Activated T-cell treated with anti-CD3 and anti-CD28 coated beads, Interleukin-2, amount 50 U/mL, for 1 hour (primary cell): ENCODE data around the gene CPLX3.
"Not testable (repeated sequence)": the region's sequence is repeated elsewhere in the genome, so short reads cannot be mapped to it uniquely, and the experiment has no call there.

Experiments used
- DNase-seq: peaks from one replicate; pipeline ENCODE4 v3.0.0-alpha.2; 2020

The CPLX3 gene, protein sequence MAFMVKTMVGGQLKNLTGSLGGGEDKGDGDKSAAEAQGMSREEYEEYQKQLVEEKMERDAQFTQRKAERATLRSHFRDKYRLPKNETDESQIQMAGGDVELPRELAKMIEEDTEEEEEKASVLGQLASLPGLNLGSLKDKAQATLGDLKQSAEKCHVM

DNA sequence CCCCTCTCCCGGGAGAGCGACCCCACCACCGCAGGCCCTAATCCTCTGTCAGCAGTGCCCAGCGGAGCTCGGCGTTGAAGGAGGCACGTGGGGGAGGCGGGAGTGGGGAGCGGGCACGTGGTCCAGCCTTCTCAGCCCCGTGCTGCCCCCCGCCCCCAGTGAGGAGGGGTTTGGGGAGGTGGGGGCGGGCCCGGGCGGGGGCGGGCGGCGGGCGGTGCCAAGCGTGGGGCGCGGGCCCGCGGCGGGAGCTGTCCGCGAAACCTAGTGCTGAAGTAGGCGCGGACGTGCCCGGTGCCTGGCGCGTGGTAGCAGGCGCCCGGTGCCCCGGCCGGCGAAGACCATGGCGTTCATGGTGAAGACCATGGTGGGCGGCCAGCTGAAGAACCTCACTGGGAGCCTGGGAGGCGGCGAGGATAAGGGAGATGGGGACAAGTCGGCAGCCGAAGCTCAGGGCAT lies at the start of gene CPLX3:
Gene CPLX3, plus strand, starts transcription at position 264 of the 456 bp plus-strand sequence. Its CDS starts 77 bp downstream, at position 341.
- peak; percentile 64 for DNase-seq

- DNase-seq: peak; percentile 59
Measured at GRCh38 chr15:74776821-74777768, 49.3 kb upstream of the CPLX3 start.

DNA sequence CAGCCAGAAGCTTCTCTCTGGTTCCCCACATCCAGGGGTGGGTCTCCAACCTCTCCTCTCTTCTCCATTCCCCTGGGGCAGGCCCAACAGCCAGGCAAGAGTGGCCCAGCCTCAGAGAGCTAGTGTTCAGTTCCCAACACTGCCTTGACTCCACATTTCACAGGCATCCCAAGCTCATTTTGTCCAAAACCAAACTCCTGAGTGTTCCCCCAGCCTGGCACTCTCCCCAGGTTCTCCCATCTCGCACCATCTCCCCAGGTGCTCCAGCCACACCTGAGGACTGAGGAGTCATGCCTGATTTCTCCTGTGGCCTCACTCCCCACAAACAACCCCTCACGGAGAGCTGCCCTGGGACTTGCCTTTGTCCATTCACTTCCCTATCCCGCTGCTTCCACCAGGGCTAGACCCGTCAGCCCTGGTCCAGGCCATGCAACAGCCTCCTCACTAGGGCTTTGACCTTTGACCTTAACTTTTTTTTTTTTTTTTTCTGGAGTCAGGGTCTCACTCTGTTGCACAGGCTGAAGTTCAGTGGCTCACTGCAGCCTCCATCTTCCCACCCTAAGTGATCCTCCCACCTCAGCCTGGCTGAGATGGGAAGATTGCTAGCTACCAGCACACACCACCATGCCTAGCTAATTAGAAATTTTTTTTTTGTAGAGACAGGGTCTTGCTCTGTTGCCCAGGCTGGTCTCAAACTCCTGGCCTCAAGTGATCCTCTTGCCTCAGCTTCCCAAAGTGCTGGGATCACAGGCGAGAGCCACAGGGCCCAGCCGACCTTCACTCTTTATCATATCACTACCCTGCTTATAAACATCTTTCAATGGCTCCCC lies 48.4 kb upstream of the CPLX3 start:
- no peak for DNase-seq

- DNase-seq: no peak
Measured at GRCh38 chr15:74778599-74778970, 47.8 kb upstream of the CPLX3 start.

GRCh38 chr15:74779162-74779648 lies 47.2 kb upstream of the CPLX3 start:
- DNase-seq: no peak

GRCh38 chr15:74780523-74781430 lies 45.6 kb upstream of the CPLX3 start:
- no peak for DNase-seq

DNA sequence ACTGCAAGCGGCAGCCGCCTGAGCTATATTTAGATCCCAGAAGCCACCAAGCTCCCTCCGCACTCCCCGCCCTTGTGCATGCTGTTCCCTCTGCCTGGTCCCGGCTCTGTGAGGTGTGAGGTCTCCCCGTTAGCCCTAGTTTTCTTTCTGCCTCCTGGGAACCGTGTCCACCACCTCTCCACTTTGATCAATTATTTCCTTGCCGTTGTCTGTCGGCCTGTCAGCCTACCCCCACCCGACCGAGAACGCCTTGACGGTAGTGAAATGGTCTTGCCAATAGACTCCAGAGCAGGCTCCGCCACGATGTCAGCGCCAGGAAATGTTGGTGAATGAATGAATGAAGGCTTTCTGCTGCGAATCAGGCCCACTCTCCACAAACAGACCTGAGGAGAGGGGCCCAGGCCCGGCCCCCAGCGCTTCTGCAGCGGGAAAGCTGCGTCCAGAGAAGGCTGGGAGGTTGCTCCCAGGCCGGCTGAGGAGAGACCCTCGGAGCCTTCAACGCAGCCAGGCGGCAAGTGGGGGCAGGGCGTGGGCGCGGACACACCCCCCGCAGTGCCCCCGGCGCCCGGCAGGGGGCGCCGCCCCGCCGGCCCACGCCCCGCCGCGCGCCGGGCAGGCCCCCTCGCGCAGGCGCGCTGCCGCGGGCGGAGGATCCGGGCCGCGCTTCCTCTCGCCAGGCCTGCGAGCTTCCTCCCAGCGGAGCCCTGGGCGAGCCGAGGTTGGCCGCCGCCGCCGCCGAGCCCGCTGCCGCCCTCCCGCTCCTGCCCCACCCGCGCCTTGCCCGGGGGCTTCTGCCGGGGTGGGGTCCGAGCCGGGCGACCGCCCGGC lies 44.8 kb upstream of the CPLX3 start, which contains the start of gene CSK:
Gene CSK, plus strand, starts transcription at position 650 of the 828 bp plus-strand sequence. CDS start 16,218 bp downstream, outside the sequence.
- DNase-seq: peak; percentile 84

DNA sequence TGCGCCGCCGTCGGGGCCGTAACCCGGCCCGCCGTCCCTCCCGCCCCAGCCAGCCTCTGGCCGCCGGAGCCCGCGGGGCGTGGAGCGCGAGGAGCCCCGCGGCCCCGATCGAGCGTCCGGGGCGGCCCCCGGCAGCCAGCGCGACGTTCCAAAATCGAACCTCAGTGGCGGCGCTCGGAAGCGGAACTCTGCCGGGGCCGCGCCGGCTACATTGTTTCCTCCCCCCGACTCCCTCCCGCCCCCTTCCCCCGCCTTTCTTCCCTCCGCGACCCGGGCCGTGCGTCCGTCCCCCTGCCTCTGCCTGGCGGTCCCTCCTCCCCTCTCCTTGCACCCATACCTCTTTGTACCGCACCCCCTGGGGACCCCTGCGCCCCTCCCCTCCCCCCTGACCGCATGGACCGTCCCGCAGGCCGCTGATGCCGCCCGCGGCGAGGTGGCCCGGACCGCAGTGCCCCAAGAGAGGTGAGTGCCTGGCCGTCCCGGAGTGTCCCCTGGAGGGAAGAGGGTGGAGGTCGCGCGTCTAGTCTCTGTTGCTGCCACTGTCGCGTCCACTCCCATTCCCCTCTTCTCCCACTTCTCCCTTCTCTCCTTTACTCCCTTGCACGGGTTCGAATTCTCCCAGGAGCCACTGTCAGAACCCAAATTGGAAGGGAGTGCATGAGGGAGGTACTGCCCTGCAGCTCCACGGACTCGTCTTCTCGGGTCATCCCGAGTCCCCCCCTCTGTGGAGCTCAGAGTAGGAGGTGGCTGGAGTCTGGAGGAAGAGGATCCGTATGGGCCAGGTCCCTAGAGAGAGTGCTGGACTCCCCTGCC lies 44.0 kb upstream of the CPLX3 start:
- DNase-seq: no peak

- DNase-seq: no peak
Measured at GRCh38 chr15:74783072-74783807, 43.2 kb upstream of the CPLX3 start.

DNA sequence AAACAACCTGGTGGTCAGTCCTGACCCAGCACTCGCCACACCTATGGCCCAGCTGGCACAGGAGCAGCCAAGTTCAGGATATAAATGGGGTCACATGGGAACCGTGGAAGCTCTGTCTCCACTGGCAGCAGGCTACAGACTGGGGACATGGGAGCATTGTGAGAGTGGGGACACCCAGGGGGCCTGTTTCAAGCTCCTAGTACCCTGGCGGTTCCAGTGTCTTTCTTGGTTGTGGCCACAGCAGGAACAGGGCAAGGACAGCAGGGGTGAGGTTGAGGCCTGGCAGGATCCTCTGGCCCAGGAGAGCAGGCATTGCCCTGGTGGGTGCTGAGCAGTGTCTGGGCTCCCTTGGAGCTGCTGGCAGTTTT lies 42.6 kb upstream of the CPLX3 start:
- no peak for DNase-seq

- no peak for DNase-seq
Measured at GRCh38 chr15:74784426-74785193, 41.8 kb upstream of the CPLX3 start.

- no peak for DNase-seq
Measured at GRCh38 chr15:74785194-74786032, 41.0 kb upstream of the CPLX3 start.

GRCh38 chr15:74786081-74786480 lies 40.3 kb upstream of the CPLX3 start:
- DNase-seq: not testable (repeated sequence)

GRCh38 chr15:74786551-74787165 lies 39.8 kb upstream of the CPLX3 start:
- no peak for DNase-seq

GRCh38 chr15:74787251-74788041 lies 39.0 kb upstream of the CPLX3 start:
- peak; percentile 85 for DNase-seq

- DNase-seq: no peak
Measured at GRCh38 chr15:74788042-74788682, 38.3 kb upstream of the CPLX3 start.
